ENCODE data around the gene UPK1A.
"Not testable (repeated sequence)": the region's sequence is repeated elsewhere in the genome, so short reads cannot be mapped to it uniquely, and the experiment has no call there.

Gene UPK1A

GRCh38 chr19:35718345-35719041 is 52.2 kb downstream of the UPK1A start:
- DNase-seq (ENCODE audit: low spot score), result no peak

- no peak for DNase-seq (ENCODE audit: low spot score)
Observed at GRCh38 chr19:35719402-35720162, 53.3 kb downstream of the UPK1A start.

GRCh38 chr19:35720163-35720524 is 53.8 kb downstream of the UPK1A start:
- DNase-seq (ENCODE audit: low spot score), result no peak

DNA sequence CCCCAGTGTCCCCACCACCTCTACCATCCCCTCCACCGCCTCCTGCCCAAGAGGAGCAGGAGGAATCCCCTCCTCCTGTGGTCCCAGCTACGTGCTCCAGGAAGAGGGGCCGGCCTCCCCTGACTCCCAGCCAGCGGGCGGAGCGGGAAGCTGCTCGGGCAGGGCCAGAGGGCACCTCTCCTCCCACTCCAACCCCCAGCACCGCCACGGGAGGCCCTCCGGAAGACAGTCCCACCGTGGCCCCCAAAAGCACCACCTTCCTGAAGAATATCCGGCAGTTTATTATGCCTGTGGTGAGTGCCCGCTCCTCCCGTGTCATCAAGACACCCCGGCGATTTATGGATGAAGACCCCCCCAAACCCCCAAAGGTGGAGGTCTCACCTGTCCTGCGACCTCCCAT is 54.3 kb downstream of the UPK1A start:
- DNase-seq (ENCODE audit: low spot score), result no peak

- no peak for DNase-seq (ENCODE audit: low spot score)
Observed at GRCh38 chr19:35721374-35721773, 55.1 kb downstream of the UPK1A start.

- DNase-seq (ENCODE audit: low spot score), result no peak
Observed at GRCh38 chr19:35722461-35722860, 56.1 kb downstream of the UPK1A start.

DNA sequence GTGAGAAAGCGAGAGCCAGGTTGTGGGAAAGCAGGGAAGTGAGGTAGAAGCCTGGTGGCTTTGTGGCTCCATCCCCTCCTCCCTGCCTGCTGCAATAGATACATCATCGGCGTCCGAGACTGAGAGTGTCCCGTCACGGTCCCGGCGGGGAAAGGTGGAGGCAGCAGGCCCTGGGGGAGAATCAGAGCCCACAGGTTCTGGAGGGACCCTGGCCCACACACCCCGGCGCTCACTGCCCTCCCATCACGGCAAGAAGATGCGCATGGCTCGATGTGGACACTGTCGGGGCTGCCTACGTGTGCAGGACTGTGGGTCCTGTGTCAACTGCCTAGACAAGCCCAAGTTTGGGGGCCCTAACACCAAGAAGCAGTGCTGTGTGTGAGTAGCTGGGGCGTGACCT is 56.6 kb downstream of the UPK1A start:
- no peak for DNase-seq (ENCODE audit: low spot score)

- no peak for DNase-seq (ENCODE audit: low spot score)
Observed at GRCh38 chr19:35723671-35724070, 57.4 kb downstream of the UPK1A start.

GRCh38 chr19:35724132-35724531 is 57.8 kb downstream of the UPK1A start:
- DNase-seq (ENCODE audit: low spot score), result not testable (repeated sequence)

GRCh38 chr19:35724560-35724959 is 58.2 kb downstream of the UPK1A start:
- no peak for DNase-seq (ENCODE audit: low spot score)

GRCh38 chr19:35725216-35725861 is 59.0 kb downstream of the UPK1A start:
- DNase-seq (ENCODE audit: low spot score), result no peak

GRCh38 chr19:35727053-35727955 is 61.0 kb downstream of the UPK1A start:
- no peak for DNase-seq (ENCODE audit: low spot score)

Measured in CD4-positive, alpha-beta T cell treated with Interleukin-15 for 4 hours (primary cell).